T-helper 2 cell treated with Interferon-gamma antibody and Interleukin-4, amounts not matched to agents 100 ng/mL and 5 ng/mL, for 36 hours (primary cell): ENCODE measurements around the gene ZFP62. TPM values are rescaled to one million over a fixed set of nuclear protein-coding genes. Genes with fewer than 3 reads are reported as not detected.
"Not testable (repeated sequence)": the region's sequence is repeated elsewhere in the genome, so short reads cannot be mapped to it uniquely, and the experiment has no call there.

ENCODE experiments used
- intact Hi-C: fragments of 100-400 bp; cut with micrococcal nuclease; formaldehyde crosslinking; loops from one replicate; pipeline ENCODE4 v1.15.1; 2023
- total RNA-seq: library from RNA; stranded (reverse); gene quantifications from 2 replicates; pipeline ENCODE4 v1.2.3, GENCODE V29; 2022

Gene ZFP62
- 26.9 and 29.2 TPM in 2 replicates for total RNA-seq

GRCh38 chr5:180860887-180861822, at the start of gene ZFP62:
TSS of gene ZFP62 (minus strand) at chr5:180861276. CDS start at chr5:180861219, 57 bp downstream.
- intact Hi-C loops: loop anchor here (1.0 to 5.0 kb wide), 7 partner anchors 30 to 401 kb away; partner anchors contain the start of genes TRIM41 and TRIM52

GRCh38 chr5:180910735-180911134, 49.7 kb upstream of the ZFP62 start:
- intact Hi-C loops: no loop called here

GRCh38 chr5:180910182-180910581, 49.1 kb upstream of the ZFP62 start:
- intact Hi-C loops: no loop called here

- intact Hi-C loops: no loop called here
Observed at GRCh38 chr5:180909782-180910181, 48.7 kb upstream of the ZFP62 start.

GRCh38 chr5:180908998-180909731, 48.1 kb upstream of the ZFP62 start:
- intact Hi-C loops: no loop called here

- intact Hi-C loops: no loop called here
Observed at GRCh38 chr5:180908400-180908799, 47.3 kb upstream of the ZFP62 start.

GRCh38 chr5:180901319-180902009, 40.4 kb upstream of the ZFP62 start:
- intact Hi-C loops: no loop called here

GRCh38 chr5:180900178-180900577, 39.1 kb upstream of the ZFP62 start:
- intact Hi-C loops: no loop called here

GRCh38 chr5:180898621-180899246, 37.7 kb upstream of the ZFP62 start, which contains the start of gene BTNL8:
TSS of gene BTNL8 (plus strand) at chr5:180899159. CDS start at chr5:180899311, 152 bp downstream.
- intact Hi-C loops: no loop called here

- intact Hi-C loops: not testable (repeated sequence)
Observed at GRCh38 chr5:180895330-180895729, 34.3 kb upstream of the ZFP62 start.

GRCh38 chr5:180889381-180889780, 28.3 kb upstream of the ZFP62 start:
- intact Hi-C loops: no loop called here

- intact Hi-C loops: not testable (repeated sequence)
Observed at GRCh38 chr5:180885845-180886529, 24.9 kb upstream of the ZFP62 start.

GRCh38 chr5:180875860-180876426, 14.9 kb upstream of the ZFP62 start:
- intact Hi-C loops: no loop called here

- intact Hi-C loops: no loop called here
Observed at GRCh38 chr5:180874804-180875582, 13.9 kb upstream of the ZFP62 start.

GRCh38 chr5:180873615-180874520, 12.8 kb upstream of the ZFP62 start:
- intact Hi-C loops: no loop called here

- intact Hi-C loops: no loop called here
Observed at GRCh38 chr5:180872419-180872818, 11.3 kb upstream of the ZFP62 start.

- intact Hi-C loops: no loop called here
Observed at GRCh38 chr5:180870276-180871068, 9.4 kb upstream of the ZFP62 start.
